Activated CD4-positive, alpha-beta T cell treated with anti-CD3 and anti-CD28 coated beads, Interleukin-2, Interleukin-4, amounts not matched to agents 100 ng/mL and 50 ng/mL, durations not matched to agents 16 hours and 8 hours (primary cell): ENCODE measurements around the gene EP400.
"Not testable (repeated sequence)": the region's sequence is repeated elsewhere in the genome, so short reads cannot be mapped to it uniquely, and the experiment has no call there.

Experiments
- DNase-seq: peaks from one replicate; pipeline ENCODE4 v3.0.0-alpha.2; 2020; ENCODE audit warnings: low spot score

The EP400 gene

DNA sequence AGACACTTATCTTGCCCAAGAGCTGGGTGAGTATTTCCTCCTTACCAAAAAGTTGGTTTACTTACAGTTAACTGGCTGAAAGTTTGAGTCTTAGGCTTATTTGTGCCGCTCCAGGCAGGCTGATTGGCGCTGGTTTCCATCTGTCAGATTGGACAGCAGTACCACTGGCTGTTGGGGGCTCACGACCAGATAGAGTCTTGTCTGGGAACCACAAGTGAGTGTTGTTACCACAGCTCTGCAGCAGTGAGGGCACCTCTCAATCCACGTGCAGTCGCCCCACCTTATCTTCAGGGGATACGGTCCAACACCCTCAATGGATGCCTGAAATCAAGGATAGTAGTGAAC, 135.5 kb downstream of the EP400 start:
- DNase-seq: no peak

DNA sequence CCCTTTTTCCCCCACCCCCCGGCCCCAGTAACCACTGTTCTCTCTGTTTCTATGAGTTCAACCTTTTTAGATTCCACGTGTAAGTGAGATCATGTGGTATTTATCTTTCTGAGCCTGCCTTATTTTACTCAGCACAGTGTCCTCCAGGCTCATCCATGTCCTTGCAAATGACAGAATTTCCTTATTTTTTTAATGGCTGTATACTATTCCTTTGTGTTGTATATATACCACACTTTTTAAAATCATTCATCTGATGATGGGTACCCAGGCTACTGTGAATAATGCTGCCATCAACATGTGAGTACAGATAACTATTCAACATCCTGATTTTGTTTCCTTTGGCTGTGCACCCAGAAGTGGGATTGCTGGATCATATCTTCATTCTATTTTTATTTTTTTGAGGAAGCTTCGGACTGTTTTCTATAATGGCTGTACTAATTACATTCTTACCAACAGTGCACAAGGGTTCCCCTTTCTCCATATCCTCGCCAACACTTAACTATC, 139.7 kb downstream of the EP400 start:
- no peak for DNase-seq

DNA sequence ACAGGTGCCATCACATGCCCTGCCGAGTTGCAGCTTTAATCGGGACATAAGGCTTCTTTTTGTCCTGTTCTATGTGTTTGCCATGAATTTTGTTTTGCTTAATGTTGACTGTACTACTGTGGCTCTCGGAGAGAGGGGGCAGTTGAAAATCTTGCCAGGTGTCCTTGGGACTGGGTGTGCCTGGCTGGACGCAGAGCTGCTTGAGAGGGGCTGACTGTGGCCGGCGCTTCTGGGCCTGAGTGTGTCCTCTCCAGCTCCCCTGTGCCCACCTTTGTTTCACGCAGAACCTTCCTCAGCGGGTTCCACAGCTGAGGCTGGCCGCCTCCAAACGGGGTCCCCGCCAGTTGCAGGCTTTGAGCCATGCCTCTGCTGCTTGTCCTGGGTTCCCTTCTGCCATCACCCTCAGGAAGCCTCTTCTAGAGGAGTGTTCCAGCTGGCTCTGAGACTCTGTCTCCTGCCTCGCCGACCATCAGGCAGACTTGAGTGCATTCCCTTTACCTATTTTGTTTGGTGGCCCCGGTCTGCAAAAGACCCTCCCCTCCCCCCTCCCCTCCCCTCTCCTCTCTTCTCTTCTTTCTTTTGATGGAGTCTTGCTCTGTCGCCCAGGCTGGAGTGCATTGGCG, 144.6 kb downstream of the EP400 start:
- DNase-seq: no peak

DNA sequence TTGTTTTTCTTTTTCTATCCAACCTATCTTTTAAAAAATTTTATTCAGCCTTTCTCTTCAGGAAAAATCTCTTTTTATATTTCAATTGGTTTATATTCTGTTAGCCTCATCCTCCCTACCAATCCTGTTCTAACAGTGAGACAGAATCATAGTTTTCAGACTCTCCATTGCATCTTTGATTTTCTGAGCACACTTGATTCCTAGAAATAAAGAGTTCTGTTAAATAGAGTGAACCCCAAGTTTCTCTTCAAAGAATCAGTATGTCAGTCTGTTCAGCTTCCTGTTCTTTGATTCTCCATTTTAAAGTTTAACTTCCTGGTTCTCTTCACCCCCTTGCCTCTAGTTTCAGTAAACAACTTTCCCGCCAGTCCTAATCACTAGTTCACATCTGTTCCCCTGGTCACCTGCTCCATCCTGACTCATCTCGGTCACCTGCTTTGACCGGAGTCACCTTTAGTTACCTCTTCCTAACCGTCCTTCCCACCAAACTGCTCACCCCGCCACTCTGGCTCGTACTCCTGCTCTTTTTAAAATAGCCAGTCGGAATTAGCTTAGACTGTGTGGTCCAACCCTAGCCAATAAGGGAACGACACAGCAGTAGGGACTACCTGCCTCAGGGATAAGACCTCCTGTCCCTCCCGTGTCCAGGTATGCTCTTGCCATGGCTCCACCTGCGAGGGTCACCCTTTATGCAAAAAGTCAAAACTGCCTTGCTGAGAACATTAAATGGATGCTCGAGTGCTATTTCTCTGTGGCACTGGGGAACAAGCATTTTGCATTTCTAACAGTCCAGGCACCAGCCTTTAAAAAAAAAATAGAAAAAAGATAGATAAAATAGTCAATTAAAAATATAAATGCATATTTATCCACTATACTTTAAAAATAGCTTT, 146.0 kb downstream of the EP400 start:
- DNase-seq: no peak

DNA sequence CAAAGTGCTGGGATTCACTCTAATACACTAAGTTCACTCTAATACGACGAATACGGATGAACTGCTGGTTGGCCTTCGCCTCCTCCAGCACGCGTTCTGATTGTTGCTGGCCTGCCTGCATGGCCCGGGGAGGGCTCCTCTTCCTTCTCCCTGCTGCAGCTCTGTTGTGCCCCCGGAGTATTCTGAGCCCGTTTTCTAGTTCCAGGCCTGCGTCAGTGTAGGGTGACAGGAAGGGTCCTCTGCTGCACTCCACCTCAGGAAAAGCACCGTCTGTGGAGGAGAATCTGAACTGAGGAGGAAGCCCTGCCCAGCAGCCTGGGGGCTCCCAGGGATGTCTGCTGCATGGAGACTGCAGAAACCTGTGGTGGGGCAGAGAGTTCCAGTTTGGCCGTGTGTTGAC, 150.0 kb downstream of the EP400 start:
- DNase-seq: no peak

DNA sequence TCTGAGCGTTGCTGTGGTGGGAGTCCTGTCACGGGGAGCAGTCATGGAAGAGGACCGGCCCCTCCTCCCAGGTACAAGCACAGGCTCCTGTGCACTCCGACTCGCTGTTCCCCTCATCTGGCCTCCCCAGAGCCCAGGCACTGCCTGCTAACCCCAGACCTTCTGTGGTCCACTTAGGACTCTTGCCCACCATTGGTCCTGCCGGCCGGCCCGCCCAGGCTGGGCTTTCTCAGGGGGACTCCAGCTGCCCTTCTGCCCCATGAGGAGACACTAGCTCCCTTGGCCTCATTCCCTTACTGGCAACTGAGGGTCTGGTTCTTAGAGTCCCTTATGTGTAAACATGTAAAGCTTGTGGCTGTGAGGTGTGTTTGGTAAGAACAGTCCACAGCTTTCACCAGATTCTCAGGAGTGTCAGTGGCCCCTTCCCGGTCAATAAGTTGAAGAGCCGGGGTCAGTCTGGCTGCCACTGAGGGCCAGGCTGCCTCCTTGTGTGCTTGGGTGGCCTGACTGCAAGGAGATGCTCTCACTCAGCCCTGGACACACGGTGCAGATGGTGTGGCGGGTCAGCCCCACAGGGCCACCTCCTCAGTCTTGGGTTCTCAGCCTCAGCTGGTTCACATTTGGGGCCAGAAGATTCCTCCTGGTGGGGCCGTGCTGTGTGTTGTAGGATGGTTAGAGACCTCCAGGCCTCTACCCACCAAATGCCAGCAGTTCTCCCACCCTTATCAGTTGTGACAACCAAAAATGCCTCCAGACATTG, 150.7 kb downstream of the EP400 start:
- DNase-seq: no peak

DNA sequence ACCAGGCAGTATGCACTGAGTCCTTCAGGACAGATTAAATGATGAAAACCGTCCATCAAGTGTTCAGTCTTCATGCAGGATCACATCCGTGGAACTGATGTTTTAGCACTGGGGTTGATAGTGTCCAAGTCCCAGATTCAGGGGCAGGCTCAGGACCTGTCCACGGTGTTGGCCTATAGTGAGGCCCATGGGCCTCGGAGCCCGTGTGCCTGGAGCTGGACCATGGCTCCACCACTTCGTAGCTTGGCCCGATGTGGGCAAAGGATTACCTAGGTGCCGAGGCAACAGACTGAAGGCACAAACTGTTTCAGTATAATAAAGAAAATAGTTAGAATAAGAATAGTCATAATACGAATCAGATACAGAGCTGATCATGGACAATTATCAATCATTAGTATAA, 152.6 kb downstream of the EP400 start:
- DNase-seq: no peak

DNA sequence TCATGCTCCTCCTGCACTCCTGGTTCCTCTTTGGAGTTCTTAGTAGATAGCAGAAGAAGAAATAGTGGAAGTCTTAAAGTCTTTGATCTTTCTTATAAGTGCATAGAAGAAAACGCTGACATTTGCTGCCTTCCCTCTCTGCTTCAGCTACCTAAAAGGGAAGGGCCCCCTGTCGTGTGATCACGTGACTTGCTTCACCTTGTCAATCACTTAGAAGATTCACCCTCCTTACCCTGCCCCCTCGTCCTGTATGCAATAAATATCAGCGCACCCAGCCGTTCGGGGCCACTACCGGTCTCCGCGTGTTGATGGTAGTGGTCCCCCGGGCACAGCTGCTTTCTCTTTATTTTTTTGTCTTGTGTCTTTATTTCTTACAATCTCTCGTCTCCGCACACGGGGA, 153.3 kb downstream of the EP400 start:
- DNase-seq: not testable (repeated sequence)

DNA sequence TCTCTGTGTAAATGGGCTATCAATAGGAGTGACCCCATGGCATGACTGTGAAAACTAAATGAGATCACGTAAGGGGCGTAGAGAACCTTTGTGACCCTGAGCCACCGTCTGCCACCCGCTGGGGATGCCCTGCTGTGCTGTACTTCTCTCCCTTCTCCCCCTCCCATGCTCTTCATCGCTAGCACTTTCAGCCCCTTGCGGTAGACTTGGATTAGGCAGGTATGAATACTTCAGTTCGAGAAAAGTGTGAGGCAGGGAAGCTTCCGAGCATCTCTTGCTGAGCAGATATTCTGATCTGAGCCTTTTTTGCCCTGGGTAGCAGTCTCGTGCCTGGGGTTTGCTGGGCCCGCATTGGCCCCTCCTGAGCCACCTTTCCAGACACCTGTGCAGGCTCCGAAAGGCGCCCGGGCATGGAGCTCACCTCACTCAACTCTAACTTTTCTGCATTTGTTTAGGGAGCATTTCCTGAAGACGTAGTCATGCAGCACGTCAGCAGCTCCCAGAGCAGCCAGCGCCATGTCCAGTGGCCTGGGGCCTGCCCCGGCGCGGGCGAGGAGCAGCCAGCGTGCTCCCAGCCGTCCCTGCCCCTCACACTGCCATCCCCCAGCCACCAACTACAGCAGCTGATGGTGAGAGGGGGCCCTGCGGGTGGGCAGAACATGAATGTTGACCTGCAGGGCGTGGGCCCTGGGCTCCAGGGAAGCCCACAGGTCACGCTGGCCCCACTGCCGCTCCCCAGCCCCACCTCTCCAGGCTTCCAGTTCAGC, 154.0 kb downstream of the EP400 start:
- DNase-seq: no peak

DNA sequence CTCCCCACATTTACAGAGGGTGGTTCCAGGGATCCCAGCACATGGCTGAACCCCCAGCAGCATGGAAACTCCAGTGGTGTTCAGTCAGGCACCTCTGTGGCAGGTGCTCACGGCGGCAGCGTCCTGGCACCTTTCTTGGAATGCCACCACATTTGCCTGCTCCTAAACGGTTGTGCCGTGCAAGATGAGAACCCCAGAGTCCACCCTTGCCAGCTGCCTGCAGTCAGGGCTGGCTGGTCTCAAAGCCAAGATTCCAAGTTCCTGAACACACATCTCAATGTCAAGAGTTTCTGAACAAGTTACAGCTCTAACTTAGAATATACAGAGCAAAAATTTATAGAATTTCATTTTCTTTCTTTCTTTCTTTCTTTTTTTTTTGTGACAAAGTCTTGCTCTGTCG, 155.7 kb downstream of the EP400 start:
- DNase-seq: no peak

DNA sequence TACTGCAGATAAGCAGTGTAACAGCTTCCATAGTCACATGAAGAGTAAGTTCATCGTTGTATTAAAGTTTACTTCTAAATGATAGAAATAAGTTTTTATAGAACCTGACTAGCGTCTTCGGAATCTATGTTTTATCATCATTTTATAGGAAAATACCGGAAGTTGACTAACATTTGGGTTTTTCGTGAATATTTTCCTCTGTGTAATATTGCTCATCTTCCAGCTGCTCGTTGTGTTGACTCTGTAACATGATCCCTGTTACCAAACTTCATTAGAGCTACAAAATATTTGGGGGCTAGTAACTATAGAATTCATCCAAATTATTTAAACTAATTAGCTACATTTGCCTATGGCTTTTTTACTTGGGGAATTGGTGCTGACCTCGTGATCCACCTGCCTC, 157.2 kb downstream of the EP400 start:
- DNase-seq: no peak

DNA sequence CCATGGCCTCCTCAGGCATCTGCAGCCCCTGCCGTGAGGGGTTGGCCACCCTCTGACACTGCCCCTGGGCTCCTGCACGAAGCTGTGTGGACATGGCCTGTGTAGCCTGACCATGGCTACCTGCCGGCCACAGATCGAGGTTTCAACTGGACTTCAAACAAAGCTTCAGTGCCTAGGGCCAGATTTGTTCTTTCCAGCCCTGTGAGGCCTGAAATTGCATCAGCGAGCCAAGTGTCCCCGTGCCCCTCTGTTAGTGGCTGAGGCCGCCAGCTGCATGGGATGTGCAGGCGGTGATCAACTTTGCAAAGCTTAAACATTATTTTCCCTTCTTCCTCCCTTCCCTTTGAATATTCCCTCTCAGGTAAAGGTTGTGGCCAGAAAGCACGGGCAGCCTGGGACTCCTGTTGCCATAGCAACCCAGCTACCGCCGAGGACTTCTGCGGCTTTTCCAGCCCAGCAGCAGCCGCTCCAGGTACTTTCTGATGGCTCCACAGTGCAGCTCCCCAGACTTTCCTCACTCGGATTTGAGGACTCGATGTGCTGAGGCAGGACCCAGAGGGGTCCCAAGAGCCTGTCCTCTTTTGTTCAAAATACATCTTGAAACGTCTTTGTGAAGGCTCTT, 158.6 kb downstream of the EP400 start:
- DNase-seq: no peak

DNA sequence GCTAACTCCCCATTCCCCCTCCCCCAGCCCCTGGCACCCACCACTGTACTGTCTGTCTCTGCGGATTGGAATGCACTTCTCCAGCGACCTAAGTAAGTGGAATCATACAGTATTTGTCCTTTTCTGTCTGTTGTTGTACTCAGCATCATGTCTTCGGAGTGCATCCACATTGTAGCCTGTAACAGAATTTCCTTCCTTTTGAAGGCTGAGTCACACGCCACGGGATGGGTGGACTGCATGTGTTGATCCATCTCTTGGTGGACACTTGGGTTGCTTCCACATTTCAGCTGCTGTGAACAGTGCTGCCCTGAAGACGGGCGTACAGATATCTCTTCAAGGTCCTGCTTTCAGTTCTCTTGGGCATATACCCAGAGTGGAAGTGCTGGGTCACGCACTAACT, 160.0 kb downstream of the EP400 start:
- no peak for DNase-seq

DNA sequence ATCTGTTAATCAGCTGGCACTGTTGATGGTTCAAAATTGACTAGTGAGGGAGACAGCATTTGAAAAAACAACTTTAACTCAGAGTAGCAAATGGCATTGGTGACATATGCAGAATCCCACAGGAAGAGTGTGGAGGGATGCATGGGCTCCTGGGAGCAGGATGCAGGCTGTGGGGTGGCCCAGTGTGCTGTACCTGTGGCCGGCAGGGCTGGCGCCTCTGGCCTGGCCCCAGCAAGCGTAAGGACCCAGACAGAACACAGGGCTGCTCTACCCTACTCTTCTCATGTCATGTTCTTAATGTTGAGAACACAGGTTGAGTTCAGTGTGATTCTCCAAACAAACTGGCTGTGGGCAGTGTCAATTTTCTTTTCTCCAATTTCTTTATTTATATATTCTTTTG, 160.9 kb downstream of the EP400 start:
- DNase-seq: no peak

DNA sequence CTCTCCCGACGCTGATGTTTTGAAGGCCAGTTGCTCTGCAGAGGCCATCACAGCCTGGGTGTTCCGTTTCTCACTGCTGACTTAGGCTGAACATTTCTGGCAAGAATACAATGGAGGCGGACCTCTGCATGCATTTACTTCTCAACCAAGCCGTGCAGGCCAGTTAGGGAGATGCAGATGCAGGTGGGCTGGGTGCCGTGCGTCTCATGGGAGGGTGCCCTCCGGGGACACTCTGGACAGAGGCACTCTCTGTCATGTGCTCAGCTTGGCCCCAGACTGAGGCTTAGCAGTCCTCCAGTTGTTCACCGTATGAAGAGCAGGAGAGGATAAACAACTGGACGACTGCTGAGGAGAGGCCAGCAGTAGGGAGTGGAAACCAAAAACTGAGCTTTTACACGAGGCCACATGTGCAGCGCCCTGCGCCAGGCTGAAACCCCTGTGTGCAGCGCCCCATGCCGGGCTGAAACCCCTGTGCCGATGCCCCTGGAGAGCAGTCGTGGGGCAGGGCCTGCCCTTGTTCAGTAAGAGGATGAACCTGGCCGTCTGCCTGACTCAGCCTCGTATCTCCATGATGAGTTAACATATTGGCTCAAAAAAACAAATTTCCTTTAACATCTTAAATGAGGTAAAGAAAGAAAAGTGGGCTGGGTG, 162.0 kb downstream of the EP400 start:
- DNase-seq: no peak

DNA sequence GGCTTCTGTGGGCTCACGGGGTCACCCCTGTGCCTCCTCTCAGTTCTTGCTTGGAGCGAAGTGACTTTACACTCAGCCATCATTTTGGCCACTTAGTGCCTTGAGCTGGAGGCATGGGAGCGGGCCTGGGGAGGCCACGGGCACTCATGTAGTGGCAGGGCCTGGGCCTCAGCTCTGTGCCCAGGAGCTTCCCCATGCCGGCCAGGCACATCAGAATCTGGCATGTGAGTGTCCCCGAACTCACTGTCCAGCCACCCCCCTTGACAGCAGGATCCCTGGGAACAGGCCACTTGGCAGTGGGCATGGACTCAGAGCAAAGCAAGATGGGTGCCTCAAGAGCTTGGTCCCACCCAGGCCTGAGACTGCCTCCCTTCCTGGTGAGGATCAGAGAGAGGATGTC, 164.9 kb downstream of the EP400 start:
- DNase-seq: no peak

DNA sequence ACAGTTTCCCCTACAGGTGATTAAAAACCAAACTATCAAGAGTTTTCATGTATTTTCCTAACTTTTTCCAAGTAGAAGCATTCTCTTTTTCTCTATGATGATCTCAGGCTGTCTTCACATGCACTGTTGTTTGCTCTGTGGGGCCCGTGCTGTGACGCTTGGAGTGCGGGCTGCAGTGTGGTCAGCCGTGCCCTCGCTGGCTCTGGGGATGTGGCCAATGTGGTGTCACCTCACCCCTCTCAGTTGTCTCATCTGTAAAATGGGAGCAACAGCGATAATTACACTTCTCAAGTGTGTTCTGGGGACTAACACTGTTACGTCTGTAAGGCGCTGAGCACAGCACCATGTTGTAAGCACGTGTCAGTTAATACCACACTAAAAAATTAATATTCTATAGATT, 165.8 kb downstream of the EP400 start:
- DNase-seq: no peak

DNA sequence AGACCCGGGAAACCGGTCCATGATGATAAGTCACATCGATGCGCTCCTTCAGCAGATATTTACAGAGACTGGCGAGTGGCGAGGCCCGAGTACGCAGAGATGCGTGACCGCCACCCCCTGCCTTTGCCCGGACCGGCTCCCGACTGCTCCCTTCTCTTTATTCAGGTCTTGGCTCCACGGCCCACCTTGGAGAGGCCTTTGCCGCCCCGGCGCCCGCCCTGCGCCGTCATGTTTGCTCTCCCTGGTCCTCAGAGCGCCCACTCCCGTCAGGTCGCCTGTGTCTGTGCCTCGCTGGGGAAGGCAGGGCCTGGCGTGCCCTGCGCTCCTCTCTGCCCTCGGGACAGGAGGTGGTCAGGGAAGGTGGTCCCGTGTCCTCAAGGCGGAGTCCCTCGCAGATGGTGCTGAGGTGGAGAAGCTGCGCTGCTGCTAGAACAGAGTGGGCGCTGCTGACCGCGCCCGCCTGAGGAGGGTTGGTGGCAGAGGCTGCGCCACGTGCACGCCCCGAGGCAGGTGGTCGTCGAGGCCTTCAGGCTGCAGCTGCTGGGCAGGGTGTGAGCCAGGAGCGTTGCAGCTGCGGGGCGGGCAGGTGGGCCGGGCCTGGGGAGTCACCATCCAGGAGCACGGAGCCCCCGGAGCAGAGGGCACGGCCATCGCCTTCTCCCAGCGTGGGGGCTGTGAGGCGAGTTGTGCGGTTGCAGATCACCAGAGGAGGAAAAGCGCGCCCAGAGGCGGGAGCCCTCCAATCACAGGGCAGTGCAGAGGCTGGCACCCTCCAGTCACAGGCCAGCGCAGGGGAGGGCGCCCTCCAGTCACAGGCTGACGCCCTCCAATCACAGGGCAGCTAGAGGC, 167.2 kb downstream of the EP400 start:
- DNase-seq: no peak

DNA sequence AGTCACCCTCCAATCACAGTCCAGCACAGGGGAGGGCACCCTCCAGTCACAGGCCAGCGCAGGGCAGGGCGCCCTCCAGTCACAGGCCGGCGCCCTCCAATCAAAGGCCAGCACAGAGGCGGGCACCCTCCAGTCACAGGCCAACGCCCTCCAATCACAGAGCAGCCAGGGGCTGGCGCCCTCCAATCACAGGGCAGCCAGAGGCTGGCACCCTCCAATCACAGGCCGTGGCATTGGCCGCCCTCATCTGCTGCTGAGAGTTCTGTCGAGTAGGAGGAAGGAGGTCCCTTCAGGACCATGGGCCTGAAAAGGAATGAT, 167.8 kb downstream of the EP400 start:
- no peak for DNase-seq

DNA sequence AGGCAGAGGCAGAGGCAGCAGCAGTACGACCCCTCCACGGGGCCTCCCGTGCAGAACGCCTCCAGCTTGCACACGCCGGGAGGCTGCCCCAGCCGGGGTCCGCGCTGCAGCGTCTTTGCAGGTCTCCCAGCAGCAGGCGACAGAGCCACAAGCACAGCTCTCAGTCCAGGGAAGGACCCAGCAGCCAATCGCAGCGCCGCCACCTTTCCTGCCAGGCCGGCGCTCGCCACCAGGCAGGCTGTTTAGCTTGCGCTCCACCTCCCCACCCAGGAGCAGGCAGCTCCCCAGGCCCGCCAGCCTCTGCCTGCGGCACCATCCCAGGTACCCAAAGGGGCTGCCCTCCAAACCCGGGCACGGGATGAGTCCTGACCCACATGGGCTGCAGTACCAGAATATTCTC, 169.1 kb downstream of the EP400 start:
- no peak for DNase-seq
